ENCODE measurements around the gene ZNF516.

ZNF516 gene

GRCh38 chr18:76484749-76485387 lies 10.2 kb downstream of the ZNF516 start:
- TF ChIP-seq REST (IDR thresholded peaks at IDR 0.05; ENCODE audit: insufficient read depth in 1 of 2, low read depth in 2 of 2, low read length in 2 of 2) = no peak
- TF ChIP-seq POLR2AphosphoS5 (IDR thresholded peaks at IDR 0.05; ENCODE audit: low read depth, low read length) = no peak
- TF ChIP-seq FOXP2 (optimal IDR thresholded peaks at IDR 0.05; ENCODE audit: borderline replicate concordance, extremely low read depth, extremely low read length, insufficient read depth) = no peak

DNA sequence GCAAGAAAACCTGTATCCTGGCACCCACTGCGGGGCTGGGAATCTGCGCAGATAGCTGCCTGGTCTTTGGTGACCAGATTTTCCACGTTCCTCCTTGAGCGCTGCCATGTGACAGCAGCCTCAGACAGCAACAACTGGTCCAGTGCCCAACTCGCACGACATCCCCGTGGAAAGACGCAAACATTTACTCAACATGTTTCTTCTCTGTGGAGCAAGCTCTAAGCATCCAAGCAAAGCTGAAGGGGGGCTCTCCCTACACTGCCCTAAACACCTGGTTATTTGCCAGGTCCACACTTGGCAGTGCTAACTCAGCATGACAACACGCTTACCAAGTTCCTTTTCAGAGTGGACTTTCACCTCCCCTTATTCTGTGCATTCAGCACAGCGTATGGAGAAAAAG lies 11.3 kb downstream of the ZNF516 start:
- TF ChIP-seq TAF1 (IDR thresholded peaks at IDR 0.05; ENCODE audit: borderline replicate concordance, insufficient read depth, low read length) (no peak), FOXP2 (optimal IDR thresholded peaks at IDR 0.05; ENCODE audit: borderline replicate concordance, extremely low read depth, extremely low read length, insufficient read depth) (no peak), SIN3A (IDR thresholded peaks at IDR 0.05; ENCODE audit: borderline replicate concordance, insufficient read depth, low read length) (no peak), POLR2AphosphoS5 (IDR thresholded peaks at IDR 0.05; ENCODE audit: low read depth, low read length) (no peak), REST (IDR thresholded peaks at IDR 0.05; ENCODE audit: insufficient read depth in 1 of 2, low read depth in 2 of 2, low read length in 2 of 2) (no peak)

DNA sequence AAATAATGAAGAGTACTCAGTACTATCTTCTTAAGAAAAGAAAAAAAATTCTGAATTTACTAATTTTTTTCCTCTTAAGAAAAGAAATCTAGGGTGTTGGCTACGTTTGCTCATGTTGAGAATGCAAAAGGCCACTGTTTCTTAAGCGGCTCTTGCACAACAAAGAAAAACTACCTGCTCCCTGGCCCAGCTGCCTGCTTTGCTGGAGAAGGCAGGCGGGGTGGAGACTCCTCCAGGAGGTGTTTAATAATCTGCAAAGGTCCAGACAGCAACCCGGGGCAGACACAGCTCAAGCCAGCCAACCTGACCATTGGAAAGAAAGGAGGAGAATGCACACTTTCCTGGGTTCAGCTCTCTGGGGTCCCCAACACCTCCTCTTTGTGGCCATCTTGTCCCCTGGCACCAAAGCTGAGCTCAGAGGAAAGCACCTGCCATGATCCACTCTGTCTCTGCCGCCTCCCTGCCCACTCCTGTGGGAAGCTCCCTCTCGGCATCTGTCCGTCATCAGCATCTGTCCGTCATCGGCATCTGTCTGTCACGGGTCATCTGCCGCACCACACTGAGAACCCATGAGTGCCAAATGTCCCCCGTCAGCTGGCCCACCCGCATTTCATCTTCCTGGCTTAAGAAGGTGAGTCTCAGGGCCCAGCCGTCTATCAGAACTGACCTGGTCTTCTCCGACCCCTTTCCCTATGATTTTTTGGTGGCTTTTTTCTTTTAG lies 11.9 kb downstream of the ZNF516 start:
- TF ChIP-seq SIN3A (IDR thresholded peaks at IDR 0.05; ENCODE audit: borderline replicate concordance, insufficient read depth, low read length) = no peak
- TF ChIP-seq REST (IDR thresholded peaks at IDR 0.05; ENCODE audit: insufficient read depth in 1 of 2, low read depth in 2 of 2, low read length in 2 of 2) = no peak
- no peak for TF ChIP-seq TAF1 (IDR thresholded peaks at IDR 0.05; ENCODE audit: borderline replicate concordance, insufficient read depth, low read length)
- TF ChIP-seq POLR2AphosphoS5 (IDR thresholded peaks at IDR 0.05; ENCODE audit: low read depth, low read length) = no peak
- no peak for TF ChIP-seq FOXP2 (optimal IDR thresholded peaks at IDR 0.05; ENCODE audit: borderline replicate concordance, extremely low read depth, extremely low read length, insufficient read depth)

DNA sequence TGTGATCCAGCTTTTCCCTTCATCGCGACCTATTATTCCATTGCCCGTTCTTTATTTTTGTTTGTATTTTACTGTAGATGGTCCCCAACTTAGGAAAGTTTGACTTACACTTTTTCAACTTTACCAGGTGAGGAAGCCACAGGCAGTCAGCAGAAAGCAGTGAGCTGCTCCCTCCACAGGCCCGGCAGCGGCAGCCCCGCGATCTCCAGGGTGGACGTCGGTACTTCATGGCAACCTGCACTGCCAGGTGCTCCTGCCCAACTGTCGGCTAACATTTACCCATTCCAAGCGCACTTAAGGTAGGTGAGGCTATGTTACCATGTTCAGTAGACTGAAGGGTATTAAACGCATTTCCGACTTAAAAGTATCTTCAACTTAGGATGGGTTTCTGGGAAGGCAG lies 12.8 kb downstream of the ZNF516 start:
- TF ChIP-seq SIN3A (IDR thresholded peaks at IDR 0.05; ENCODE audit: borderline replicate concordance, insufficient read depth, low read length) (no peak), TAF1 (IDR thresholded peaks at IDR 0.05; ENCODE audit: borderline replicate concordance, insufficient read depth, low read length) (no peak), REST (IDR thresholded peaks at IDR 0.05; ENCODE audit: insufficient read depth in 1 of 2, low read depth in 2 of 2, low read length in 2 of 2) (no peak), FOXP2 (optimal IDR thresholded peaks at IDR 0.05; ENCODE audit: borderline replicate concordance, extremely low read depth, extremely low read length, insufficient read depth) (no peak), POLR2AphosphoS5 (IDR thresholded peaks at IDR 0.05; ENCODE audit: low read depth, low read length) (no peak)
